ENCODE results near the gene DYDC1. TPM values are rescaled to one million over a fixed set of nuclear protein-coding genes. Genes with fewer than 3 reads are reported as not detected.
A peak's percentile ranks its signal among the peaks of the same experiment; 100 is the strongest.

DYDC1 gene
- total and polyA plus RNA-seq, 2 of the 13 experiments (the other 11 are each of a cell fraction or from before 2014, with no cell fraction given), result not detected

GRCh38 chr10:80290474-80291220 is 65.9 kb downstream of the DYDC1 start (continued):
- TF ChIP-seq THRA (CRISPR knock-in tag; IDR thresholded peaks at IDR 0.05; ENCODE audit: borderline replicate concordance), result peak; percentile 46; the same call in 1 of the 2 replicates
- 0 out of 2 replicates have a peak, but pooled peaks have one; percentile 52 for TF ChIP-seq HOXA5 (CRISPR knock-in tag; IDR thresholded peaks at IDR 0.05)
- no peak for TF ChIP-seq ZNF18 (CRISPR knock-in tag; IDR thresholded peaks at IDR 0.05; ENCODE audit: insufficient replicate concordance)
- TF ChIP-seq KLF16 (CRISPR knock-in tag; IDR thresholded peaks at IDR 0.05), result peak in 1 of 2 experiments; percentile 33; a peak in 1 of 4 replicates
- peak; percentile 80 for TF ChIP-seq FOXP4 (CRISPR knock-in tag; IDR thresholded peaks at IDR 0.05)
- no peak for TF ChIP-seq ZNF672 (CRISPR knock-in tag; IDR thresholded peaks at IDR 0.05)
- TF ChIP-seq NR2F1 (CRISPR knock-in tag; IDR thresholded peaks at IDR 0.05), result 0 out of 4 replicates have a peak, but pooled peaks of 1 of the 2 experiments have one; percentile 35
- TF ChIP-seq RARA (CRISPR knock-in tag; IDR thresholded peaks at IDR 0.05), result peak; percentile 66
- TF ChIP-seq SP5 (CRISPR knock-in tag; IDR thresholded peaks at IDR 0.05; ENCODE audit: borderline replicate concordance, low read depth), result peak; percentile 29; the same call in 1 of the 2 replicates
- TF ChIP-seq FOXA1 (IDR thresholded peaks at IDR 0.05), result no peak
- TF ChIP-seq FOXA1 (CRISPR knock-in tag; IDR thresholded peaks at IDR 0.05), result peak; percentile 78
- TF ChIP-seq DRAP1 (CRISPR knock-in tag; IDR thresholded peaks at IDR 0.05), result peak; percentile 64
- no peak for TF ChIP-seq TCF12 (IDR thresholded peaks at IDR 0.05)
- TF ChIP-seq TCF12 (CRISPR knock-in tag; IDR thresholded peaks at IDR 0.05), result no peak
- TF ChIP-seq SNAPC5 (CRISPR knock-in tag; IDR thresholded peaks at IDR 0.05; ENCODE audit: borderline replicate concordance), result peak; percentile 95
- peak; percentile 12; the same call in 1 of the 2 replicates for TF ChIP-seq TBX3 (IDR thresholded peaks at IDR 0.05; ENCODE audit: borderline replicate concordance)
- 0 out of 2 replicates have a peak, but pooled peaks have one; percentile 64 for TF ChIP-seq KLF9 (CRISPR knock-in tag; IDR thresholded peaks at IDR 0.05; ENCODE audit: low read depth)
- TF ChIP-seq EP300 (IDR thresholded peaks at IDR 0.05; ENCODE audit: low read depth in 2 of 2, low read length in 2 of 2), result peak in 1 of 2 experiments; percentile 95; a peak in 2 of 4 replicates
- peak; percentile 64; the same call in 1 of the 2 replicates for TF ChIP-seq EP300 (CRISPR knock-in tag; IDR thresholded peaks at IDR 0.05; ENCODE audit: borderline replicate concordance)
- TF ChIP-seq MIXL1 (CRISPR knock-in tag; IDR thresholded peaks at IDR 0.05), result peak; percentile 66
- TF ChIP-seq ZBTB3 (CRISPR knock-in tag; IDR thresholded peaks at IDR 0.05; ENCODE audit: borderline replicate concordance, low read depth), result 0 out of 2 replicates have a peak, but pooled peaks have one; percentile 44
- TF ChIP-seq FOSL2 (CRISPR knock-in tag; IDR thresholded peaks at IDR 0.05), result peak; percentile 46; the same call in 1 of the 2 replicates
- TF ChIP-seq PHF21A (CRISPR knock-in tag; IDR thresholded peaks at IDR 0.05), result peak; percentile 75
- peak; percentile 75; the same call in 1 of the 2 replicates for TF ChIP-seq FOXJ3 (CRISPR knock-in tag; IDR thresholded peaks at IDR 0.05; ENCODE audit: borderline replicate concordance)
- TF ChIP-seq SALL1 (CRISPR knock-in tag; IDR thresholded peaks at IDR 0.05), result peak; percentile 80

Measured in HepG2 (cell line).